Measurements from ENCODE around the gene FAM219B.
"Not testable (repeated sequence)": the region's sequence is repeated elsewhere in the genome, so short reads cannot be mapped to it uniquely, and the experiment has no call there.

The FAM219B gene

GRCh38 chr15:74889883-74890664 is 16.6 kb downstream of the FAM219B start, which contains the start of gene MPI:
Gene MPI (plus strand): TSS chr15:74890042. CDS start chr15:74890074, 32 bp downstream.
- peak within 1 kb of the TSS; percentile 88 to 96 for H3K4me3 ChIP-seq (ENCODE audit: low read depth in 1 of 2, low read length in 2 of 2)
- no peaks in the 10 kb centered on the region for H3K9me3 ChIP-seq (ENCODE audit: control insufficient read depth in 1 of 2, low read length in 2 of 2)
- peak within 1 kb of the TSS; percentile 80 for H3K27ac ChIP-seq (ENCODE audit: low read length)
- peaks cover 16% of the 10 kb centered on the region in 2 donors for H3K36me3 ChIP-seq (ENCODE audit: control insufficient read depth in 1 of 2, insufficient read depth in 2 of 2, low read length in 2 of 2)
- H3K4me1 ChIP-seq (ENCODE audit: control insufficient read depth in 1 of 2, insufficient read depth in 2 of 2, low read length in 2 of 2): peaks cover 0 to 18% of the 10 kb centered on the region in 2 donors
- H3K27me3 ChIP-seq (ENCODE audit: low read depth, low read length): no peaks in the 10 kb centered on the region

- no peaks in the 10 kb centered on the region for H3K9me3 ChIP-seq (ENCODE audit: control insufficient read depth in 1 of 2, low read length in 2 of 2)
- no peaks in the 10 kb centered on the region for H3K27me3 ChIP-seq (ENCODE audit: low read depth, low read length)
- H3K4me1 ChIP-seq (ENCODE audit: control insufficient read depth in 1 of 2, insufficient read depth in 2 of 2, low read length in 2 of 2): peaks cover 0 to 18% of the 10 kb centered on the region in 2 donors
- H3K27ac ChIP-seq (ENCODE audit: low read length): peak overlapping the region; percentile 80
- peaks cover 16% of the 10 kb centered on the region in 2 donors for H3K36me3 ChIP-seq (ENCODE audit: control insufficient read depth in 1 of 2, insufficient read depth in 2 of 2, low read length in 2 of 2)
- H3K4me3 ChIP-seq (ENCODE audit: low read depth in 1 of 2, low read length in 2 of 2): peak overlapping the region; percentile 88 to 96
Observed at GRCh38 chr15:74889390-74889882, 17.2 kb downstream of the FAM219B start.

- Histone ChIP-seq H3K36me3 (ENCODE audit: control insufficient read depth in 1 of 2, insufficient read depth in 2 of 2, low read length in 2 of 2) (peaks cover 15 to 16% of the 10 kb centered on the region in 2 donors), H3K27me3 (ENCODE audit: low read depth, low read length) (no peaks in the 10 kb centered on the region), H3K4me3 (ENCODE audit: low read depth in 1 of 2, low read length in 2 of 2) (peak overlapping the region in 1 of 2 donors; percentile 96), H3K4me1 (ENCODE audit: control insufficient read depth in 1 of 2, insufficient read depth in 2 of 2, low read length in 2 of 2) (peaks cover 0 to 18% of the 10 kb centered on the region in 2 donors), H3K27ac (ENCODE audit: low read length) (no peak overlapping the region), H3K9me3 (ENCODE audit: control insufficient read depth in 1 of 2, low read length in 2 of 2) (no peaks in the 10 kb centered on the region)
Observed at GRCh38 chr15:74888716-74889115, 17.9 kb downstream of the FAM219B start.

DNA sequence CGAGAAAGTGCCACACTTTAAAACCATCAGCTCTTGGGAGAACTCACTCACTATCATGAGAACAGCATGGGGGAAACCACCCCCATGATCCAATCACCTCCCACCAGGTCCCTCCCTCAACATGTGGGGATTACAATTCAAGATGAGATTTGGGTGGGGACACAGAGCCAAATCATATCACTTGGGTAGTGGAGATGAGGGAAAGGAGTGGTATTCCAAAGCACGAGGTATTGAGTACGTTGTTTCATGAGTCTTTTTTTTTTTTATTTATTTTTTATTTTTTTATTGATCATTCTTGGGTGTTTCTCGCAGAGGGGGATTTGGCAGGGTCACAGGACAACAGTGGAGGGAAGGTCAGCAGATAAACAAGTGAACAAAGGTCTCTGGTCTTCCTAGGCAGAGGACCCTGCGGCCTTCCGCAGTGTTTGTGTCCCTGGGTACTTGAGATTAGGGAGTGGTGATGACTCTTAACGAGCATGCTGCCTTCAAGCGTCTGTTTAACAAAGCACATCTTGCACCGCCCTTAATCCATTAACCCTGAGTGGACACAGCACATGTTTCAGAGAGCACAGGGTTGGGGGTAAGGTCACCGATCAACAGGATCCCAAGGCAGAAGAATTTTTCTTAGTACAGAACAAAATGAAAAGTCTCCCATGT is 19.0 kb downstream of the FAM219B start:
- H3K27ac ChIP-seq (ENCODE audit: low read length); H3K36me3 ChIP-seq (ENCODE audit: control insufficient read depth in 1 of 2, insufficient read depth in 2 of 2, low read length in 2 of 2); H3K9me3 ChIP-seq (ENCODE audit: control insufficient read depth in 1 of 2, low read length in 2 of 2); H3K27me3 ChIP-seq (ENCODE audit: low read depth, low read length); H3K4me3 ChIP-seq (ENCODE audit: low read depth in 1 of 2, low read length in 2 of 2): not testable (repeated sequence)
- peaks cover 0 to 18% of the 10 kb centered on the region in 2 donors for H3K4me1 ChIP-seq (ENCODE audit: control insufficient read depth in 1 of 2, insufficient read depth in 2 of 2, low read length in 2 of 2)

GRCh38 chr15:74885461-74885860 is 21.2 kb downstream of the FAM219B start:
- no peaks in the 10 kb centered on the region for H3K36me3 ChIP-seq (ENCODE audit: control insufficient read depth in 1 of 2, insufficient read depth in 2 of 2, low read length in 2 of 2)
- H3K9me3 ChIP-seq (ENCODE audit: control insufficient read depth in 1 of 2, low read length in 2 of 2): no peaks in the 10 kb centered on the region
- peaks cover 0 to 11% of the 10 kb centered on the region in 2 donors for H3K4me1 ChIP-seq (ENCODE audit: control insufficient read depth in 1 of 2, insufficient read depth in 2 of 2, low read length in 2 of 2)
- no peak overlapping the region for H3K4me3 ChIP-seq (ENCODE audit: low read depth in 1 of 2, low read length in 2 of 2)
- H3K27me3 ChIP-seq (ENCODE audit: low read depth, low read length): no peaks in the 10 kb centered on the region
- no peak overlapping the region for H3K27ac ChIP-seq (ENCODE audit: low read length)

GRCh38 chr15:74884428-74885223 is 22.0 kb downstream of the FAM219B start:
- Histone ChIP-seq H3K9me3 (ENCODE audit: control insufficient read depth in 1 of 2, low read length in 2 of 2) (no peaks in the 10 kb centered on the region), H3K36me3 (ENCODE audit: control insufficient read depth in 1 of 2, insufficient read depth in 2 of 2, low read length in 2 of 2) (no peaks in the 10 kb centered on the region), H3K27ac (ENCODE audit: low read length) (no peak overlapping the region), H3K4me3 (ENCODE audit: low read depth in 1 of 2, low read length in 2 of 2) (no peak overlapping the region), H3K27me3 (ENCODE audit: low read depth, low read length) (no peaks in the 10 kb centered on the region), H3K4me1 (ENCODE audit: control insufficient read depth in 1 of 2, insufficient read depth in 2 of 2, low read length in 2 of 2) (peaks cover 0 to 9% of the 10 kb centered on the region in 2 donors)

- no peaks in the 10 kb centered on the region for H3K4me1 ChIP-seq (ENCODE audit: control insufficient read depth in 1 of 2, insufficient read depth in 2 of 2, low read length in 2 of 2)
- no peaks in the 10 kb centered on the region for H3K27me3 ChIP-seq (ENCODE audit: low read depth, low read length)
- H3K9me3 ChIP-seq (ENCODE audit: control insufficient read depth in 1 of 2, low read length in 2 of 2): no peaks in the 10 kb centered on the region
- no peak overlapping the region for H3K4me3 ChIP-seq (ENCODE audit: low read depth in 1 of 2, low read length in 2 of 2)
- H3K27ac ChIP-seq (ENCODE audit: low read length): no peak overlapping the region
- H3K36me3 ChIP-seq (ENCODE audit: control insufficient read depth in 1 of 2, insufficient read depth in 2 of 2, low read length in 2 of 2): no peaks in the 10 kb centered on the region
Observed at GRCh38 chr15:74882528-74882927, 24.1 kb downstream of the FAM219B start.

GRCh38 chr15:74878273-74878672 is 28.4 kb downstream of the FAM219B start:
- H3K36me3 ChIP-seq (ENCODE audit: control insufficient read depth in 1 of 2, insufficient read depth in 2 of 2, low read length in 2 of 2): no peaks in the 10 kb centered on the region

DNA sequence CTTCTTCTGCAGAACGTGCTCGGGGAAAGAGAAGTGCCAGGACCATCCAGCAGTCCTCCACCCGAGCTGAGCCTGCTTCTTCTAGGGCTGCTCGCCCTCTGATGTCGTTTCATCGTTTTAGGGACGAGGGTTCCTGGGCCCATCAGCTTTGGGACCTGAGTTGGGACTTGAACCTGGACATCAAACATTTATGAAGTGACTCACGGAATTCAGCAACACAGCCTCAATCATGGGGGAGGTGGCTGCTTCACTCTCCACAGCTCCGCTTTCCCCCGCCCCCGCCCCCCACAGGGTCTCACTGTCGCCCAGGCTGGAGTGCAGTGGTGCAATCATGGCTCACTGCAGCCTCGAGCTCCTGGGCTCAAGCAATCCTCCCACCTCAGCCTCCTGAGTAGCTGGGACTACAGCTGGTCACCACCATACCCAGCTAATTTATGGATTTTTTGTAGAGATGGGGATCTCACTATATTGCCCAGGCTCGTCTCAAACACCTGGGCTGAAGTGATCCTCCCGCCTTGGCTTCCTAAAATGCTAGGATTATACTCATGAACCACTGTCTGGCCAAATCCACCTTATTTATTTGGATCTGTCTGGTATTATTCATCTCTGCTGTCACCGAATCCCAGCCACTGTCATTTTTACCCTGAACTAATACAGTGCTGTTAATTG is 32.8 kb downstream of the FAM219B start:
- Histone ChIP-seq H3K4me1 (ENCODE audit: control insufficient read depth in 1 of 2, insufficient read depth in 2 of 2, low read length in 2 of 2) (peaks cover 18 to 40% of the 10 kb centered on the region in 2 donors), H3K4me3 (ENCODE audit: low read depth in 1 of 2, low read length in 2 of 2) (peak overlapping the region; percentile 76 to 88), H3K9me3 (ENCODE audit: control insufficient read depth in 1 of 2, low read length in 2 of 2) (no peaks in the 10 kb centered on the region), H3K27me3 (ENCODE audit: low read depth, low read length) (no peaks in the 10 kb centered on the region), H3K27ac (ENCODE audit: low read length) (peak overlapping the region; percentile 94), H3K36me3 (ENCODE audit: control insufficient read depth in 1 of 2, insufficient read depth in 2 of 2, low read length in 2 of 2) (peaks cover 0 to 6% of the 10 kb centered on the region in 2 donors)

More at GRCh38 chr15:74878273-74878672, 28.4 kb downstream of the FAM219B start:
- Histone ChIP-seq H3K4me1 (ENCODE audit: control insufficient read depth in 1 of 2, insufficient read depth in 2 of 2, low read length in 2 of 2) (peaks cover 0 to 4% of the 10 kb centered on the region in 2 donors), H3K27me3 (ENCODE audit: low read depth, low read length) (no peaks in the 10 kb centered on the region), H3K9me3 (ENCODE audit: control insufficient read depth in 1 of 2, low read length in 2 of 2) (no peaks in the 10 kb centered on the region), H3K4me3 (ENCODE audit: low read depth in 1 of 2, low read length in 2 of 2) (no peak overlapping the region), H3K27ac (ENCODE audit: low read length) (no peak overlapping the region)

DNA sequence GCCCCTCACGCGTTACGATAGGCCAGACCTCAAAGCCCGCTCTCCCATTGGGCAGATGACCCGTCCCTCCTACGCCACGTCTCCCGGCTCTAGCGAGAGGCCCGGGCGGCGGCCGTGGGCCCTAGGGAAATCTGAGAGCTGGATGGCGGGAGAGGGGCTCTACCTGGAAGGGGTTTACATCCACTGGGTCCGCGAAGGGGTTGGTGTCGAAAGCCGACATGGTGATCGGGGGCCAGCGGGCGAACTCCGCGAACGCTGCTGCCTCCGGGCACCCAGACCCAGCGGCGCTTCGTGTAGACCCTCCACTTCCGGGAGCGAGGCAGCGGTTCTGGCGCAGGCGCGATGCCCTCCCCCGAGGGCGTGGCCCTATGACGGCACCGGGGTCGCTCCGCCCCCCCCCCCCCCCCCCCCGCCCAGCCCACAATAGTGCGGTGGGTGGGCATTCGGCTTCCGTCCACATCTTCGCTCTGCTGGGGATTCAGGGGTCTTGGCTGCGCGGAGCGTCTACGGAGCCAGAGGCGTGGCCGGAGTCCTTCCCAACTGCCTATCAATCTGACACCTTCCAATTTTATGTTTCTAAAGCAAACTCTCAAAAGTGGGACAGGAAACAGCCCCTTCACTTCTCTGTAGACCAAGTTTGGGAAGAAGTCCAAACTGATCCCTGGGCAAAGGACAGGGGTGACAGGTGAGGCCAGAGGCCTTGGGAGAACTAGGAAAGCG is 33.5 kb downstream of the FAM219B start, which contains the start of gene SCAMP2:
SCAMP2 (minus strand) TSS at position 330 of the 720 bp plus-strand sequence; CDS start at position 220, 110 bp downstream.
- Histone ChIP-seq H3K27me3 (ENCODE audit: low read depth, low read length) (no peaks in the 10 kb centered on the region), H3K36me3 (ENCODE audit: control insufficient read depth in 1 of 2, insufficient read depth in 2 of 2, low read length in 2 of 2) (peaks cover 0 to 6% of the 10 kb centered on the region in 2 donors), H3K9me3 (ENCODE audit: control insufficient read depth in 1 of 2, low read length in 2 of 2) (no peaks in the 10 kb centered on the region), H3K27ac (ENCODE audit: low read length) (peak within 1 kb of the TSS; percentile 94), H3K4me3 (ENCODE audit: low read depth in 1 of 2, low read length in 2 of 2) (peak within 1 kb of the TSS; percentile 88 to 94), H3K4me1 (ENCODE audit: control insufficient read depth in 1 of 2, insufficient read depth in 2 of 2, low read length in 2 of 2) (peaks cover 21 to 47% of the 10 kb centered on the region in 2 donors)
